K562 (cell line): ENCODE results near the gene ACP4. TPM values are rescaled to one million over a fixed set of nuclear protein-coding genes. Genes with fewer than 3 reads are reported as not detected.

ENCODE experiments used
- ASH1L ChIP-seq: fragments of 450-650 bp; IDR thresholded peaks from 2 replicates; pipeline ENCODE4 v1.6.1; 2018; ENCODE audit warnings: borderline replicate concordance, mild to moderate bottlenecking, low read depth; ENCODE audit not compliant: partially characterized antibody
- ATF1 ChIP-seq, 2 experiments: fragments of 450-650 bp in 1 of 2; IDR thresholded peaks; 2 replicates each; pipeline ENCODE4 v1.6.1; 2016; ENCODE audit warnings: missing compliant biosample characterization in 1 of 2, missing genetic modification characterization in 1 of 2
- DDX20 ChIP-seq: fragments of 450-650 bp; IDR thresholded peaks from 2 replicates; pipeline ENCODE4 v1.6.1; 2016; ENCODE audit warnings: missing genetic modification characterization, low read depth, mild to moderate bottlenecking, missing compliant biosample characterization, moderate library complexity
- EP300 ChIP-seq: IDR thresholded peaks from 2 replicates; pipeline ENCODE4 v1.6.1; 2012; ENCODE audit warnings: low read length, improper control_type of control experiment
- ETV6 ChIP-seq, 3 experiments: fragments of 150-350 bp in 1 of 3; sonication (generic) in 1 of 3; formaldehyde crosslinking in 1 of 3; IDR thresholded peaks; 2 replicates each; pipeline versions ENCODE4 v1.6.1 to v1.8.0; 2014 to 2022; ENCODE audit warnings: borderline replicate concordance in 2 of 3, low read depth in 2 of 3, antibody characterized with exemption in 1 of 3, low read length in 1 of 3, mild to moderate bottlenecking in 1 of 3, missing genetic modification reagents in 1 of 3
- HMG20B ChIP-seq: fragments of 250-450 bp; sonication (Bioruptor Pico); IDR thresholded peaks from 2 replicates; pipeline ENCODE4 v1.5.0; 2021; ENCODE audit warnings: mild to moderate bottlenecking
- IFI16 ChIP-seq: fragments of 250-450 bp; sonication (Bioruptor Pico); IDR thresholded peaks from 2 replicates; pipeline ENCODE4 v2.1.2; 2022; ENCODE audit warnings: mild to moderate bottlenecking, inconsistent platforms
- KAT8 ChIP-seq: fragments of 450-650 bp; IDR thresholded peaks from 2 replicates; pipeline ENCODE4 v1.6.1; 2016; ENCODE audit warnings: low read depth, mild to moderate bottlenecking
- KLF13 ChIP-seq: fragments of 450-650 bp; IDR thresholded peaks from 2 replicates; pipeline ENCODE4 v1.6.1; 2016; ENCODE audit warnings: missing genetic modification characterization, low read depth, mild to moderate bottlenecking, missing compliant biosample characterization, moderate library complexity, borderline replicate concordance
- LCOR ChIP-seq: sonication (generic); formaldehyde crosslinking; IDR thresholded peaks from 2 replicates; pipeline ENCODE4 v1.8.0; 2022; ENCODE audit warnings: mild to moderate bottlenecking, missing genetic modification reagents
- NRF1 ChIP-seq, 2 experiments: fragments of 450-650 bp; IDR thresholded peaks in 1 of 2; conservative IDR thresholded peaks in 1 of 2; 2 replicates each; pipeline ENCODE4 v1.6.1; 2014; ENCODE audit warnings: mild to moderate bottlenecking in 2 of 2
- POLR2B ChIP-seq: fragments of 450-650 bp; IDR thresholded peaks from 2 replicates; pipeline ENCODE4 v1.6.1; 2018; ENCODE audit warnings: low read depth; ENCODE audit not compliant: partially characterized antibody
- TEAD1 ChIP-seq, 2 experiments: fragments of 450-650 bp in 1 of 2; sonication (generic) in 1 of 2; formaldehyde crosslinking; IDR thresholded peaks; 2 replicates each; pipeline versions ENCODE4 v1.4.0 to v1.8.0; 2020 to 2022; ENCODE audit warnings: mild to moderate bottlenecking in 2 of 2, missing genetic modification reagents in 1 of 2
- XRCC4 ChIP-seq: IDR thresholded peaks from one replicate; pipeline ENCODE4 v1.6.1; 2011; ENCODE audit not compliant: insufficient read depth, insufficient read length; ENCODE audit errors: extremely low read depth
- YBX1 ChIP-seq: fragments of 450-650 bp; IDR thresholded peaks from 2 replicates; pipeline ENCODE4 v1.7.1; 2016; ENCODE audit warnings: mild to moderate bottlenecking
- ZNF253 ChIP-seq: fragments of 250-450 bp; sonication (Bioruptor Pico); conservative IDR thresholded peaks from 2 replicates; pipeline ENCODE4 v1.6.1; 2021; ENCODE audit warnings: mild to moderate bottlenecking
- ZNF444 ChIP-seq: fragments of 250-450 bp; sonication (Bioruptor Pico); IDR thresholded peaks from 2 replicates; pipeline ENCODE4 v1.4.0; 2020; ENCODE audit warnings: mild to moderate bottlenecking, moderate library complexity
- ZNF507 ChIP-seq: conservative IDR thresholded peaks from 2 replicates; pipeline ENCODE4 v1.6.1; 2017; ENCODE audit warnings: missing genetic modification characterization, missing compliant biosample characterization
- ZNF695 ChIP-seq: fragments of 450-650 bp; formaldehyde crosslinking; IDR thresholded peaks from 2 replicates; pipeline ENCODE4 v1.4.0; 2020; ENCODE audit warnings: mild to moderate bottlenecking, moderate library complexity
- ZNF699 ChIP-seq: fragments of 250-450 bp; sonication (Bioruptor Pico); IDR thresholded peaks from 2 replicates; pipeline ENCODE4 v1.8.0; 2021; ENCODE audit warnings: mild to moderate bottlenecking, moderate library complexity; ENCODE audit not compliant: insufficient replicate concordance
- ZNF77 ChIP-seq: fragments of 250-450 bp; sonication (Bioruptor Pico); IDR thresholded peaks from 2 replicates; pipeline ENCODE4 v1.5.0; 2020
- polyA plus RNA-seq, 8 experiments: library from polyadenylated mRNA; depleted of rRNA in 4 of 8; stranded (reverse) in 5 of 8; unstranded in 3 of 8; fragments of >200 nt; fragmentation: Nextera tagmentation in 2 of 8; fragmentation: Illumina TruSeq in 1 of 8; extraction: Ambion mirVana in 2 of 8; extraction: Trizol in 1 of 8; gene quantifications; 2 replicates each; pipeline versions ENCODE4 v1.2.1 to v1.2.3, GENCODE V29; 2011 to 2014; ENCODE audit warnings: inconsistent platforms in 1 of 8, missing spikeins in 1 of 8
- total RNA-seq, 7 experiments: library from RNA; depleted of rRNA in 6 of 7; stranded (reverse); fragments of >200 nt in 6 of 7; fragmentation: Illumina TruSeq in 2 of 7; extraction: Trizol in 2 of 7; gene quantifications; 2 replicates each; pipeline versions ENCODE4 v1.2.1 to v1.2.3, GENCODE V29; 2011 to 2021; ENCODE audit warnings: low replicate concordance in 1 of 7
- TF ChIP-seq, protein P1 (sequence below): fragments of 250-450 bp; sonication (Bioruptor Pico); IDR thresholded peaks from 2 replicates; pipeline ENCODE4 v1.8.0; 2022; ENCODE audit warnings: inconsistent platforms, mild to moderate bottlenecking, moderate library complexity, borderline replicate concordance
- TF ChIP-seq, protein P2 (sequence below): fragments of 450-650 bp; IDR thresholded peaks from 2 replicates; pipeline ENCODE4 v1.6.1; 2017; ENCODE audit warnings: mild to moderate bottlenecking, moderate library complexity
- TF ChIP-seq, protein P3 (sequence below): fragments of 450-650 bp; IDR thresholded peaks from 2 replicates; pipeline ENCODE4 v1.6.1; 2014; ENCODE audit warnings: low read depth, mild to moderate bottlenecking, moderate library complexity, borderline replicate concordance

The ACP4 gene
- total and polyA plus RNA-seq, 9 of the 15 experiments (the other 6 are each of a cell fraction or from before 2014, with no cell fraction given): not detected

DNA sequence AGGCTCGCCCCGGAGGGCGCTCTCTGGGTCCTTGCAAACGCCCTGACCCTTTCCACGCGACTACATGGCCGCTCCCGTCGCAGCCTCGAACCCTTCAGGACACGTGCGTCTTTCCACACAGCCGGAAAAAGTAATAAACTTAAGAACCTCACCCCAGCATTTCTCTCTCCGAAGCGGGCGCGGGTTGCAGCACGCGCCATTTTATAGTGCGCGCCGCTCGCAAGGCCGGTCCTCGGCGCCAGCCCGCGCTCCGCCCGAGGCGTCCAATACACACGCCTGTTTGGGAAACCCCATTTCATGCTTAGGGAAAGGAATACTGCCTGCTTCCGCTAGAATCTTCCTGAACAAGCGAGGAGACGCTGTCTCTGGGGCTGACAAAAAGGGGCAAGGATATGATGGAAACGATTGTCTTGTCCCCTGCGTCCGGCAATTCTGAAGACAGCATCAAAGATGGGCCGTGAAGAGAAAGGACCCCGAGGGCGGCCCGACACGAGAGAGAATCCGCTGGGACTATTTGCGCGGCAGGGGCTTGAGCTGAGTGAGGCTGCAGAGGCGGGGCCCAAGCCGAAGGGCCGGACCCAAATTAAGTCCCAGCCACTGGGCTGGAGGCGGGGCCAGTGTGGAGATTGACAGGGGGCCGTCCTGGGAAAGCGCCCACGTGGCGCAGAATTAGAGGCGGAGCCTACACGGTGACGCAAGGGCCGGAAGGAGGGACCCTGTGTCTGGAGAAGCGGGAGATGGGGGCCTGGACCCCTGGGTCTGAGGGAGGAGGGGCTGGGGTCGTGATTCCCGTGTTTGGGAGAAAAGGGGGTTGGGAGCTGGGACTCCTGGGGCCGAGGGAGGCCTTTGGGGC is 14.4 kb downstream of the ACP4 start (continued):
- no peak for TF ChIP-seq DDX20 (tag)
- peak; percentile 34; the same call in 1 of the 2 replicates for TF ChIP-seq ATF1 (CRISPR knock-in tag; IDR thresholded peaks at IDR 0.05)
- TF ChIP-seq ATF1 (tag; IDR thresholded peaks at IDR 0.05): peak; percentile 92
- no peak for TF ChIP-seq ZNF444 (CRISPR knock-in tag)
- TF ChIP-seq, protein P1, sequence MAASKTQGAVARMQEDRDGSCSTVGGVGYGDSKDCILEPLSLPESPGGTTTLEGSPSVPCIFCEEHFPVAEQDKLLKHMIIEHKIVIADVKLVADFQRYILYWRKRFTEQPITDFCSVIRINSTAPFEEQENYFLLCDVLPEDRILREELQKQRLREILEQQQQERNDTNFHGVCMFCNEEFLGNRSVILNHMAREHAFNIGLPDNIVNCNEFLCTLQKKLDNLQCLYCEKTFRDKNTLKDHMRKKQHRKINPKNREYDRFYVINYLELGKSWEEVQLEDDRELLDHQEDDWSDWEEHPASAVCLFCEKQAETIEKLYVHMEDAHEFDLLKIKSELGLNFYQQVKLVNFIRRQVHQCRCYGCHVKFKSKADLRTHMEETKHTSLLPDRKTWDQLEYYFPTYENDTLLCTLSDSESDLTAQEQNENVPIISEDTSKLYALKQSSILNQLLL (CRISPR knock-in tag): no peak
- 0 out of 4 replicates have a peak, but pooled peaks have one; percentile 1 to 54 for TF ChIP-seq TEAD1 (CRISPR knock-in tag; IDR thresholded peaks at IDR 0.05)
- TF ChIP-seq ZNF695 (CRISPR knock-in tag): no peak
- TF ChIP-seq, protein P2, sequence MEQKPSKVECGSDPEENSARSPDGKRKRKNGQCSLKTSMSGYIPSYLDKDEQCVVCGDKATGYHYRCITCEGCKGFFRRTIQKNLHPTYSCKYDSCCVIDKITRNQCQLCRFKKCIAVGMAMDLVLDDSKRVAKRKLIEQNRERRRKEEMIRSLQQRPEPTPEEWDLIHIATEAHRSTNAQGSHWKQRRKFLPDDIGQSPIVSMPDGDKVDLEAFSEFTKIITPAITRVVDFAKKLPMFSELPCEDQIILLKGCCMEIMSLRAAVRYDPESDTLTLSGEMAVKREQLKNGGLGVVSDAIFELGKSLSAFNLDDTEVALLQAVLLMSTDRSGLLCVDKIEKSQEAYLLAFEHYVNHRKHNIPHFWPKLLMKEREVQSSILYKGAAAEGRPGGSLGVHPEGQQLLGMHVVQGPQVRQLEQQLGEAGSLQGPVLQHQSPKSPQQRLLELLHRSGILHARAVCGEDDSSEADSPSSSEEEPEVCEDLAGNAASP: no peak
- peak; percentile 21; the same call in 1 of the 2 replicates for TF ChIP-seq EP300
- TF ChIP-seq KAT8: 0 out of 2 replicates have a peak, but pooled peaks have one; percentile 55
- TF ChIP-seq NRF1 (conservative IDR thresholded peaks at IDR 0.05 in 1 of 2, IDR thresholded peaks at IDR 0.05 in 1 of 2): peak; percentile 81 to 82
- TF ChIP-seq ZNF699: no peak
- no peak for TF ChIP-seq ASH1L
- TF ChIP-seq ZNF77: no peak
- TF ChIP-seq POLR2B: peak; percentile 99
- TF ChIP-seq XRCC4: no peak
- TF ChIP-seq YBX1: no peak
- no peak for TF ChIP-seq IFI16 (CRISPR knock-in tag)
- TF ChIP-seq, protein P3, sequence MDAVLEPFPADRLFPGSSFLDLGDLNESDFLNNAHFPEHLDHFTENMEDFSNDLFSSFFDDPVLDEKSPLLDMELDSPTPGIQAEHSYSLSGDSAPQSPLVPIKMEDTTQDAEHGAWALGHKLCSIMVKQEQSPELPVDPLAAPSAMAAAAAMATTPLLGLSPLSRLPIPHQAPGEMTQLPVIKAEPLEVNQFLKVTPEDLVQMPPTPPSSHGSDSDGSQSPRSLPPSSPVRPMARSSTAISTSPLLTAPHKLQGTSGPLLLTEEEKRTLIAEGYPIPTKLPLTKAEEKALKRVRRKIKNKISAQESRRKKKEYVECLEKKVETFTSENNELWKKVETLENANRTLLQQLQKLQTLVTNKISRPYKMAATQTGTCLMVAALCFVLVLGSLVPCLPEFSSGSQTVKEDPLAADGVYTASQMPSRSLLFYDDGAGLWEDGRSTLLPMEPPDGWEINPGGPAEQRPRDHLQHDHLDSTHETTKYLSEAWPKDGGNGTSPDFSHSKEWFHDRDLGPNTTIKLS: peak; percentile 96
- no peak for TF ChIP-seq ZNF253 (CRISPR knock-in tag)
- TF ChIP-seq KLF13 (tag): no peak
- TF ChIP-seq LCOR (CRISPR knock-in tag): peak; percentile 84; the same call in 1 of the 2 replicates
- TF ChIP-seq ETV6 (IDR thresholded peaks at IDR 0.05; ENCODE audit: borderline replicate concordance in 1 of 2, low read depth in 2 of 2, low read length in 1 of 2): no peak
- no peak for TF ChIP-seq ETV6 (CRISPR knock-in tag; IDR thresholded peaks at IDR 0.05; ENCODE audit: borderline replicate concordance)
- no peak for TF ChIP-seq ZNF507 (tag)
- no peak for TF ChIP-seq HMG20B (CRISPR knock-in tag)
